DMS79 treated with DMSO at 0.1 percent for 48 hours (cell line): ENCODE data around the gene TTBK2.
A peak's percentile ranks its signal among the peaks of the same experiment; 100 is the strongest.

Experiments
- DNase-seq: peaks from one replicate; lab custom pipeline; 2025; lab: John Stamatoyannopoulos, UW

The TTBK2 gene

GRCh38 chr15:42727750-42728381 is 192.7 kb downstream of the TTBK2 start:
- DNase-seq = peak; percentile 81

- peak; percentile 13 for DNase-seq
Observed at GRCh38 chr15:42726114-42726513, 194.5 kb downstream of the TTBK2 start.

GRCh38 chr15:42725331-42725903 is 195.2 kb downstream of the TTBK2 start:
- no peak for DNase-seq

GRCh38 chr15:42724276-42724675 is 196.3 kb downstream of the TTBK2 start:
- no peak for DNase-seq

- DNase-seq = no peak
Observed at GRCh38 chr15:42723068-42723467, 197.5 kb downstream of the TTBK2 start.

GRCh38 chr15:42721916-42722315 is 198.7 kb downstream of the TTBK2 start:
- no peak for DNase-seq

- no peak for DNase-seq
Observed at GRCh38 chr15:42721016-42721415, 199.6 kb downstream of the TTBK2 start.

GRCh38 chr15:42720071-42720470 is 200.5 kb downstream of the TTBK2 start:
- no peak for DNase-seq

- no peak for DNase-seq
Observed at GRCh38 chr15:42719043-42719442, 201.5 kb downstream of the TTBK2 start.

- no peak for DNase-seq
Observed at GRCh38 chr15:42716626-42717025, 204.0 kb downstream of the TTBK2 start.

GRCh38 chr15:42716125-42716524 is 204.5 kb downstream of the TTBK2 start:
- no peak for DNase-seq

GRCh38 chr15:42712584-42712983 is 208.0 kb downstream of the TTBK2 start:
- DNase-seq = no peak

GRCh38 chr15:42711746-42712145 is 208.8 kb downstream of the TTBK2 start:
- no peak for DNase-seq

GRCh38 chr15:42710662-42711061 is 209.9 kb downstream of the TTBK2 start:
- DNase-seq = no peak

- no peak for DNase-seq
Observed at GRCh38 chr15:42707873-42708544, 212.6 kb downstream of the TTBK2 start.

- no peak for DNase-seq
Observed at GRCh38 chr15:42707068-42707467, 213.5 kb downstream of the TTBK2 start.

GRCh38 chr15:42705336-42705735 is 215.2 kb downstream of the TTBK2 start:
- no peak for DNase-seq

- DNase-seq = no peak
Observed at GRCh38 chr15:42704492-42704926, 216.1 kb downstream of the TTBK2 start.

GRCh38 chr15:42696626-42697025 is 224.0 kb downstream of the TTBK2 start:
- DNase-seq = no peak

GRCh38 chr15:42695527-42696071 is 225.0 kb downstream of the TTBK2 start:
- no peak for DNase-seq

- DNase-seq = no peak
Observed at GRCh38 chr15:42694398-42694797, 226.2 kb downstream of the TTBK2 start.

- no peak for DNase-seq
Observed at GRCh38 chr15:42693942-42694341, 226.6 kb downstream of the TTBK2 start.

GRCh38 chr15:42693496-42693895 is 227.1 kb downstream of the TTBK2 start:
- no peak for DNase-seq
